AG04449 (cell line): Measurements from ENCODE around the gene PDSS1.

ENCODE experiments used
- CTCF ChIA-PET: fragments of 350-600 bp; formaldehyde crosslinking; extraction: SDS; loops from one replicate; lab custom pipeline; 2021; ENCODE audit warnings: antibody characterized with exemption; lab: Yijun Ruan, JAX
- POLR2A ChIA-PET: fragments of 400-600, 350-600 bp; formaldehyde crosslinking; extraction: SDS; loops from one replicate; lab custom pipeline; 2020; ENCODE audit warnings: antibody characterized with exemption, inconsistent platforms; lab: Yijun Ruan, JAX
- DNase-seq: peaks from one replicate; pipeline ENCODE4 v3.0.0-alpha.2; 2010; ENCODE audit warnings: low read depth, low spot score
- H3K4me3 ChIP-seq: 2 replicates; pipeline ENCODE4 v1.5.1; 2011; ENCODE audit warnings: low read depth, mild to moderate bottlenecking, control low read depth, low read length
- TF ChIP-seq, protein P1 (sequence below): IDR thresholded peaks from one replicate; pipeline ENCODE4 v1.5.1; 2011; ENCODE audit warnings: mild to moderate bottlenecking, moderate library complexity, low read length, control low read depth, inconsistent platforms; ENCODE audit not compliant: insufficient read depth; ENCODE audit errors: missing control alignments

The PDSS1 gene

DNA sequence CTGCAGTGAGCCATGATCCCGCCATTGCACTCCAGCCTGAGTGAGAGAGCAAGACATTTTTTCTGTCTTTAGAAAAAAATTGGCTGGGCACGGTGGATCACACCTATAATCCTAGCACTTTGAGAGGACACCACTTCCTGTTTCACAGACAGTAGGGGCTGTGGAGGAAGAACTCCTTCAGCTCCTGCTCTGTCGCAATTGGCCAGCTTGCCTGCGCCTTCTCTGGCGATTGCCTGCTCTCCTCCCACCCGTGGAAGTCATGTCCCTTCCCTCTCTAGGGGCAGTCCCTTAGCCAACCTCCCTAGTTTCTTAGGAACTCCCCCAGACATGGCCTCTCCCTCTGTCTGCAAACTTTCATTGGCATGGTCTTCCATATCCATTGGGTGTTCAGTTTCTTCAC lies 8.7 kb downstream of the PDSS1 start:
- H3K4me3 ChIP-seq, result no peak overlapping the region
- POLR2A ChIA-PET, result no interaction called here
- TF ChIP-seq, protein P1, sequence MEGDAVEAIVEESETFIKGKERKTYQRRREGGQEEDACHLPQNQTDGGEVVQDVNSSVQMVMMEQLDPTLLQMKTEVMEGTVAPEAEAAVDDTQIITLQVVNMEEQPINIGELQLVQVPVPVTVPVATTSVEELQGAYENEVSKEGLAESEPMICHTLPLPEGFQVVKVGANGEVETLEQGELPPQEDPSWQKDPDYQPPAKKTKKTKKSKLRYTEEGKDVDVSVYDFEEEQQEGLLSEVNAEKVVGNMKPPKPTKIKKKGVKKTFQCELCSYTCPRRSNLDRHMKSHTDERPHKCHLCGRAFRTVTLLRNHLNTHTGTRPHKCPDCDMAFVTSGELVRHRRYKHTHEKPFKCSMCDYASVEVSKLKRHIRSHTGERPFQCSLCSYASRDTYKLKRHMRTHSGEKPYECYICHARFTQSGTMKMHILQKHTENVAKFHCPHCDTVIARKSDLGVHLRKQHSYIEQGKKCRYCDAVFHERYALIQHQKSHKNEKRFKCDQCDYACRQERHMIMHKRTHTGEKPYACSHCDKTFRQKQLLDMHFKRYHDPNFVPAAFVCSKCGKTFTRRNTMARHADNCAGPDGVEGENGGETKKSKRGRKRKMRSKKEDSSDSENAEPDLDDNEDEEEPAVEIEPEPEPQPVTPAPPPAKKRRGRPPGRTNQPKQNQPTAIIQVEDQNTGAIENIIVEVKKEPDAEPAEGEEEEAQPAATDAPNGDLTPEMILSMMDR, result no peak
- no peak for DNase-seq
- CTCF ChIA-PET, result interaction anchor here (1.1 to 2.6 kb wide), 2 partner anchors 10 to 20 kb away, joined by 4 to 15 read pairs; no protein-coding TSS in a partner anchor

DNA sequence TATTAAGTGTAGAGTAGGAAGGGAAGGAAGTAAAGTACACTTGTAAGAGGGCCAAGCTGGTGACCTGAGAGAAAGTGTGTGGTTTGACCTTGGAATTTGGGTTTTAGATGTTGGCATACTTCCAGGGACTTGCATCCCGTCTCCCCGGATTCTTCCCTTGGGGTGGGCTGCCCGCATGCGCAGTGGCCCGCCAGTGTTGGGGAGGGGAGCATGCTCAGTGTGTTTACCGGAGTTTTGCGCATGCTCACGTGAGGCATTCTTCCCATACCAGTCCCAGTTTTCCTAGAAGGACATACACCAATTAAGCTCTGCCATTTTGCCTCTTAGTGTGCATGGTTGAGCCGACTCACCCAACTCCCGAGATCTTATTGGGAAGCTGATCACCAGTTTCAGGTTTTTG lies 9.4 kb downstream of the PDSS1 start:
- H3K4me3 ChIP-seq, result no peak overlapping the region
- TF ChIP-seq, protein P1, result no peak
- DNase-seq, result no peak
- ChIA-PET POLR2A (no interaction called here), CTCF (interaction anchor here (1.6 to 2.6 kb wide), 2 partner anchors 20 to 175 kb away, joined by 3 to 15 read pairs; no protein-coding TSS in a partner anchor)

DNA sequence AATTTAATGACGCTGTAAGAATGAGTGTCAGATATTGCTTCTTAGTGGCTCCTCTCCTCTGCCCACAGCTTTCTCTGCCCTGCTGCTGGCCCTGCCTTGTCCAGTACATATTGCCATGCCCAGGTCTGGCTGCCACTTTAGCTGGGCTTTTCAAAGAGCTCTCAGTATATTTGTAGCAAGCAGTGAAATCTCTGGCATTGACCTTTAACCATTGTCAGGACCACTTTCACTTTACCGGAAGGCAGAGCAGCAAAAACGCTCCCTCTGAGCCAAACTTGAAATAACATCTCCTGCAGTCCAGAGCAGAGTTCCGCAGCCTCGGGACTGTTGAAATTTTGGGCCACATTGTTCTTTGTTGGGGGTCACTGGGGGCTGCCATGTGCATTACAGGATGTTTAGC lies 13.8 kb downstream of the PDSS1 start:
- POLR2A ChIA-PET, result no interaction called here
- TF ChIP-seq, protein P1, result no peak
- H3K4me3 ChIP-seq, result no peak overlapping the region
- no peak for DNase-seq
- CTCF ChIA-PET, result interaction anchor here (2.3 kb wide), 1 partner anchor 170 kb away, joined by 14 read pairs; no protein-coding TSS in a partner anchor

DNA sequence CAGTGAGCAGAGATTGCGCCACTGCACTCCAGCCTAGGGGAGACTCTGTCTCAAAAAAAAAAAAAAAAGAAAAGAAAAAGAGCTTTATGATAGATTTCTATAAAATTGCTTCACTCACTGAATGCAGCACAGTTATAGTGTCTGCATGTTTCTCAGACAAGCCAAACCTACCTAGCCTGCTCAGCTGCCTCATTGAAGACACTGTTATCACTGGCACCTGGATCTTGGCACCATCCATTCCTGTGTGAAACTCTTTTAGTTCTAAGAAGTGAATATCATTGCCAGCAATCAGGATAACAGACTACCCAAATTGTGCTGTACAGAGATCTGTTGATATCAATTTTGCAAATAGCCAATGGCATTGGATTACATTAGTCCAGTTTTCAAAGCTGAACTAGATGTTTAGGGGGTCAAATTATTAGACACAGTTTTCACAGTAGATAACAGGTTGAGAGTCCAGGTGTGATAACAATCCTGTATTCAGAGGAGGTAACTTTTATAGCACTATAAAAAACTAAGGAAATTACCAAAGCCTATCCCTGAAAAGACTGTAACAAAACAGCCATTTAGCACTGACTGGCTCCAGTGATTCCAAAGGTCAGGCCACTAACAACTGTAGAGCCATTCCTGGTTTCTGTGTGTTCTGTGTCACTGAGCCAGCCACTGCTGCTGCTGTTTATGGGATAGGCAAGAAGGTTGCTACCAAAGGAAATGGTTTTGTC lies 17.1 kb downstream of the PDSS1 start:
- POLR2A ChIA-PET, result no interaction called here
- CTCF ChIA-PET, result interaction anchor here (0.7 to 4.7 kb wide), 3 partner anchors 12 to 168 kb away, joined by 3 to 36 read pairs (median 13); no protein-coding TSS in a partner anchor
- no peak for DNase-seq
- no peak overlapping the region for H3K4me3 ChIP-seq
- TF ChIP-seq, protein P1, result no peak

DNA sequence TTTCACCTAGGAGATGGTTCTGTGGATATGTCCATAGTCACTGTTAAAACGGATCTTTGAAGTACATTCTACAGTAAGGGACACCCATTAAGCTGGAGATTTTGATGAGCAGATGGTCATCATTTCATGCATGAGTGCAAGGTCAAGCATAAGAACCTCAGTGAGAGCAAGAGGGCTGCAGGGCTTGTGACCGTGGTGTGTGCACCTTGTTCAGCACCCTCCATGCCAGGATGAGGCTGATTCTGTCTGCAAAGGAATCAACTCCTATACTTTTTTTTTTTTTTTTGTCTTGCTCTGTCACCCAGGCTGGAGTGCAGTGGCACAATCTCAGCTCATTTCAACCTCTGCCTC lies 17.6 kb downstream of the PDSS1 start:
- ChIA-PET POLR2A (no interaction called here), CTCF (interaction anchor here (0.7 to 4.7 kb wide), 5 partner anchors 9 to 167 kb away, joined by 3 to 36 read pairs (median 4); no protein-coding TSS in a partner anchor)
- TF ChIP-seq, protein P1, result no peak
- no peak for DNase-seq
- no peak overlapping the region for H3K4me3 ChIP-seq

DNA sequence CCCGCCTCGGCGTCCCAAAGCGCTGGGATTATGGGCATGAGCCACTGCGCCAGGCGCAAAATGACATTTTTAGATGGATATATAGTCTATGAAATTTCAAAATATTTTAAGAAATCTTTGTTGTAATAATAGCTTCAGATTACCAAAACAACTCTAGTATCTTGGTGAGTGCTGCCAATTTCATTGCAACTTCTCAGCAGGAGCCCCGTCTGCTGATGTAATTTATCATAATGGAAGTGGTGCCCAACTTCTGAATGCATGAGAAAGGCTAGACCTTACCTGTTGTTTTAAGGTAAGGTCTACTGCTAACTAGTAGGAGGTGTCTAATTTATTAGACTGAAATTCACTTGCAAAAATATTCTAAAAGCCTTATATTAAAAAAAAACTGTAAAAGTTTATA lies 20.0 kb downstream of the PDSS1 start:
- no peak overlapping the region for H3K4me3 ChIP-seq
- DNase-seq, result no peak
- ChIA-PET POLR2A (no interaction called here), CTCF (interaction anchor here (3.2 to 4.7 kb wide), 2 partner anchors 9 to 165 kb away, joined by 13 to 36 read pairs; no protein-coding TSS in a partner anchor)
- TF ChIP-seq, protein P1, result no peak
